NCI-H1694 (cell line): ENCODE data around the gene FFAR4.
A peak's percentile ranks its signal among the peaks of the same experiment; 100 is the strongest.

Experiments
- DNase-seq: peaks from one replicate; lab custom pipeline; 2025; lab: John Stamatoyannopoulos, UW

The FFAR4 gene

DNA sequence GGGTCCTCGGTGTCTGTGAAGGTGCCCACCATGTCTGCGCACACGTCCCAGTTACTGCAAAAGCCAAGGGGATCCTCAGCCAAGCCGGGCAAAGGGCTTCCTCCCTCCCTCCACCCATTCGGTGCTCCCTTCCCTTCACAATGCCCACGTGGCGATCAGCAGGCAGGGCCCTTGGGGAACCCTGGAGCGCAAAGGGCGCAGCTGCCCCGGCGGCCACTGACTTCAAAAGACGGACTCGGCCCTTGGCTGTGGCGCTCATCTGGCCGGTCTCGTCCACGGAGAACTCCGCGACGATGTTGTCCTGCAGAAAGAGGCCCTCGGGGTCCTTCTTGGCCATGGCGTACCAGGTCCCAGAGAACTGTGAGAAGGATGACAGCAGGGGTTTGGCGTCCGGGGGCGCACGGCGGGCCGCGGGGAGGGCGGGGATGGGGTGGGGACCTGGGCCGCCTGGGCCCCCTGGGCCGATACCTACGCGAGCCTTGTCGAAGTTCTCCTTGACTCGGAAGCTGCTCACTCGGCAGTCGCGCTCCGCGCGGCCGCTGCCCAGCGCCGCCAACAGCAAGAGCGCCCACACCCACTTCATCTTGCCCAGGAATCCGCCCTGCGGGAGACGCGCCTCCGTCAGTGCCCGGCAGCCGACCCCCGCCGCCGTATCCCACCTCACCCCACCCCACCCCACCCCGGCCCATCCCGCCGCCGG lies 34.1 kb downstream of the FFAR4 start:
- no peak for DNase-seq

DNA sequence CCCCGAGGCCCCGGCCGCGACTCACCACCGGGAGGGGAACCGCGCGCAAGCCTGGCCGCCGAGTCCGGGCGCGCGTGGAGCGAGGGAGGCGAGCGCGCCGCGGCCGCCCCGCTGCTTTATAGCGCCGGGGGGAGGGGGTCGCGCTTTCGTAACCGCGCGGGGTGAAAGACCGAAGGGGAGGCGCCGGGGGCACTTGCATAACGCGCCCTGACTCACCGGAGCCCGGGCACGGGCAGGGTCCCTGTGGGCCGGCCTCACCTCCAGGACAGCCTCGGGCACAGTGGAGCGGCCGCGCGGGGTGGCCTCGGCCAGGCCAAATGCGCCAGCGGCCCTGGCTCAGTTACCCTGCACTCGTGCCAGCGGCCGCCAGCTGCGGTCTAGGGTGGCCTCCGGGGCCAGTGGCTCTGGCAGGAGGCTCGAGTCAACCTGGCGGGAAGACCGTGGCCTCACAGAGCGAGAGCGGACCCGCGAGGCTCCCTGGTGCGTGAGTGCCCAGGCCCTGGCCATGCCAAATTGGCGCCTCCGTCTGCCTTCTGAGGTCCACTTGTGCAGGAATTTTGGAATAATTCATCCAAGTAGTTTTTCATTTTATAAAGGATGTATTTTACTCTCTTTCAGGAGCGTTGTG lies 34.8 kb downstream of the FFAR4 start, which contains the start of gene RBP4:
Gene RBP4, minus strand, starts transcription at position 90 of the 628 bp plus-strand sequence. CDS start 207 bp downstream, outside the sequence.
- DNase-seq, result no peak

DNA sequence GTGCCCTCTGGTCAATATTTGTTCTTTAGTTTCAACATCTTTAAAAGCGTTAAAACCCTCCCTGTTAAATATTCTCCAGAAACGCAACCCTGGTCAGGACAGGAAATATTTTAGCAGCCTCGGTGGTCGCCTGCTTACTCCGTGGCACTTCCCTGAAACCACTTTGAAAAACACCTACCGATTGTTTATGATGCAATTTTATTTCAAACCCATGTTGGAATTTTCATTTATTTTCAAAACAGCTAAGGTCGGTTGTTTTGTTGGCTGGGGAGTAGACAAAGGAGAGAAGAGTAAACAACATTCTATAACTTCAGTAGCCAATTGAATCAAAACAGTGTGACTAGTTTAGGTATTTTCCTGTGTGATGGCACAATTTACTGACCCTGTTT lies 35.3 kb downstream of the FFAR4 start:
- DNase-seq, result no peak

DNA sequence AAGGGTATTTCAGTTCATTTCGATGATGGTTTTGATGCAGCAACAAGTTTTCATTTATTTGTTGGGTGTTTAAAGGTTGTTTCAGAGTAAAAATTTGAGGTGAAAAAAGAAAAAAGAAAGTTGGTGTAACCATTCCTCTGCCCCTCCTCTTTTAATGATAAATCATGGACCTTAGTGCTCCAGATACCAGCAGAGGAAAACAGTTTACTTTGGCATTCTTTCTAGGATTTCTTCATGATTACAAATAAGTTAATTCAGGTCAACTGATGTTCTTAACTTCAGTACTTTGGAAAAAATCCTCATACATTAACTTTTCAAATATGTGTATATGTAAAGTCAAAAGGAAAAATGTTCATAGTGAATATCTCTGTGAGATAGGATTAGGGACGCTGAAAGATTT lies 36.6 kb downstream of the FFAR4 start:
- no peak for DNase-seq

DNA sequence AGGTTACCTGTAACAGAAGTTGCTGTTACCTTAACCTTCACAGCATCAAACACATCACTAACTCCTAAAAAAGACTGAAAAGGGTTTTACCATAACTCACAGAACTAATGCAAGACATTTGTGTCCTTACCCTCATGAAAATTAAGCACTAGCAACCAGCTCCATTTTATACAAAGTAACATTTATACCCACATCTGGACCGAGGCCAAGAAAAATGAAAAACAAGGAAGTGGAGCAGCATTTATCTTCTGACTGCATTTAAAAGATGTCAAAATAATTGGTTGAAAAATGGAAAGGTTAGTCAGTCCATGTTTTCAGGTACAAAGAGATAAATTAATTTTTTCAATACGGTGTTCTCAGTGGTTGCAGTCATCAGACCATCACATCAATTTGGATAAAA lies 37.7 kb downstream of the FFAR4 start:
- no peak for DNase-seq

DNA sequence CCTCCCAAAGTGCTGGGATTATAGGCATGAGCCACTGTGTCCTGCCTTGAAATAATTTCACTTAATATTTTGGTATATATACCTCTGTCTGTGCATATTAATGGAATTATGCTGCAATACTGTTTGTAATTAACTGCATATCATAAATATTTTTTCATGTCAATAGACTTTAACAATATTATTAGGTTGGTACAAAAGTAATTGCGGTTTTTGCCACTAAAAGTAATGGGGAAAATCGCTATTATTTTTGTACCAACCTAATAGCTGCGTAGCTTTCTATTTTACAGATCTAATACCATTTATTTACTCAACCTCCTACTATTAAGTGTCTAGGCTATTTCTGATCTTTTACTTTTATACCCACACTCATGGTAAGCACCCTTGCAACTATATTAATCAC lies 42.0 kb downstream of the FFAR4 start:
- DNase-seq, result no peak

DNA sequence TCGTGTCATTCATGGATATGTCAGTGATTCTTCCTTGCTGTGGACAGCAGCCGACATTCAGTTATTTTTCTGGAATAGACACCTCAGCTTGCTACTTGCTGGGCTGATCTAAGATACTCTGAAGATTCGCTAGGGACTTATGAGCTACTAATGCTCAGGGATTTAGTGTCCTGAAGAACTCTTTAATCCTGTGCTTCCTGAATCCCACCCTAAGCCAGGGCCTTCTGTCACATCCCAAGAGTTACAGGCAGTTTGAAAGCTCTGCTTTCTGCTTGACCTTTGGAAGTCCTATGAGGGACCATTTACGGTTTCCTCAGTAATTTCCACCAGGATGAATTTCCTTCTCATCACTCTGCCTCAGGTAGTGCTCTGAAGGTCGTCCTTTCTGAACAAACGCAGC lies 45.8 kb downstream of the FFAR4 start, which contains the start of gene PDE6C:
Gene PDE6C, plus strand, starts transcription at position 227 of the 400 bp plus-strand sequence. CDS start 189 bp downstream, outside the sequence.
- DNase-seq, result no peak

DNA sequence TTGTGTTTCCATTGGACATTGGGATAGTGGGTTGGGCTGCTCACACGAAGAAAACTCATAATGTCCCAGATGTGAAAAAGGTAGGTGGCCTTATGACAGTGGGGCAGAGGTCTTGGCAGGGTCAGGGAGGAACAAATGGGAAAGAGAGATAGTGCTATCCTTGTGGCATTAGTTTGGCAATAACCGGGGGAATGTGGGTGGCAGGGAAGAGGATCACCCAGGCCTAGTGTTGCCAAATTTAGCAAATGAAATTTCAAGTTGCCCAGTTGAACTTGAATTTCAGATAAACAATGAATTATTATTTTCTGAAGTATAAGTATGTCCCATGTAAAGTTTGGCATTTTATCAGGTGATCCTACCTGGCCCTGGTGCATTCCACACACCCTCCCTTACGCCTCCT lies 46.7 kb downstream of the FFAR4 start:
- no peak for DNase-seq

DNA sequence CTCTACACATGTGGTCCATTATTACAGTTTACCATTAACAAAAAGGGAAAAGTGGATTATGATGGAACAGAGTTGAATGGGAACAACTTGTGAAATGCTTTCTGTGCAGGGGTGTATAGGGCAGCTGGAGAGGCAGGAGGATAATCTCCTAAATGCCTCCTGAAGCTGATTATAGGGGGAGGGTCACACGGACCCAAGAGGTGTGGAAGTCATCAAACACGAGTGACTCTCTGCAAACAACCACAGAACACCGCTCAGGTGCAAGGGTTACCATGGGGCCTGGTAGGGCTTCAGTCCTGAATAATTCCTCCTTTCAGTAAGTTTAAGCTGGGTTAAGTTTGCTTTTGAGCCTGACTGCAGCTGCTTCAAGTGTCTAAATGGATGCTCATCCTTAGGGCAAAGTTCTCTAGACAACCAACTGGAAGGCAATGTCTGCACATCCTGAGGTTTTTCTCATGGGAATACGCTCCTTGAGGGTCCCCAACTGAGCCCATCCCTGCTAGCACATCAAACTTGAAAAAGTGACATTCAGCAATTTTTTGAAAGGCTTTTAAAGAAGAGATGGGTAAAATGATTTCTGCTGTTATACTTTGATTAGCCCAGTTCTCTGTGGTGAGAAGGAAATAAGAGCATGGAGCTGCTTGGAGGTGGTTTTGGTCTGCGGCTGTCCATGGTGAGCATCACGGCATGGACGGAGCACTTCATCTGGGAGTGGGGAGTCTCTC lies 47.8 kb downstream of the FFAR4 start:
- no peak for DNase-seq

DNA sequence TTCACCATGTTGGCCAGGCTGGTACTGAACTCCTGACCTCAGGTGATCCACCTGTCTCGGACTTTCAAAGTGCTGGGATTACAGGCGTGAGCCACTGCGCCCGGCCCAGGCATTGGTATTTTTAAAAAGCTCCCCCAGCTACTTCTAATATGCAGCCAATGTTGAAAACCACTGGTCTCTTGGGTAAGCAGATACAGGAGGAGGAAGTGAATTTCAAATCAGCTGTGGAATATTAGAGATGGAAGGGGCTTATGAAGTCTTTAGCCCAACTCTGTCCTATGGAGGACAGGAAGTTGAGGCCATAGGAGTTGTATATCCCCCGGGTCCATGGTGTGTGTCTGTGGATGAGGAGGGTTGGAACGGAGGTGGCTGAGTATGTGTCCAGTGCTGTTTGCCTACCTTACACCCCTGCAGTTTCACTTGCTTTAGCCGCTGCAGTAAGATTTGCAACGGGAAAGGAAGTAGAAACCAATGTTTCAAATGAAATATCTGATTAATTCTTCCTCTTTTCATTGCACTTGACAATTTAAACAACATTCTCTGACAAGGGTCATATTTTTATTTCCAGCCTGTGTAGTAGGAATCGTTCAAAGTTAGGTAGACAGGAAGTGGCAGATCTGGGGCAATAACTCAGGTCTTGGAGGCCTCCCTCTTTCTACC lies 49.2 kb downstream of the FFAR4 start:
- DNase-seq, result no peak

DNA sequence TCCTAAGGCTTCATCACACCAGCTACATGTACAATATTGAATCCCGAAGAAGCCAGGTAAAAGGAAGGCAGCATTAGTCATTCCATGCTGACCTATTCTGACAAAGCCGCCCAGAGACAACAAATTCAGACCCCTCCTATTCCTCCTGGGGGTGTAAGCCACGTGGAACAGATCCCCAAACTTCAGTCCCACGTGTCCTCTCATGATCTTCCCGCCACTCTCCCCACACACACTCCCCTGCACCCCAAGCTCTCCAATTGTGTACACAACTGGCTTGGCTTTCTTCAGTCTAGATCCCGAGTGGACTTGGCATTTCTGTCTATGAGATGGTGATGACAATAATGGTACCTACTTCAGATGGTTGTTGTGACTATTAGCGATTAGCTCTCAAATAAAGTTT lies 54.5 kb downstream of the FFAR4 start:
- no peak for DNase-seq

DNA sequence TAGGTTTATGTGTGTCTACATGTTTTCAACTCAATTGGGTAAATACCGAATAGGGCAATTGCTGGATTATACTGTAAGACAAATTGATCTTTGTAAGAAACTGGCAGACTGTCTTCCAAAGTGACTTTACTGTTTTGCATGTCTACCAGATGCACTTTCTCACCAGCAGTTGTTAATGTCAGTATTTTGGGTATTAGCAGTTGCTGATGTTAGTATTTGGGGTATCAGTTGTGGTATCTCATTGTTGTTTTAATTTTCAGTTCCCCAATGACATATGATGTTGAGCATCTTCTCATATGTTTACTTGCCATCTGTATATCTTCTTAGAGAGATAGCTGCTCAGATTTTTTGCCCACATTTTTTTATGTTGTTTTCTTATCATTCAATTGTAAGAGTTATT lies 56.5 kb downstream of the FFAR4 start:
- no peak for DNase-seq

DNA sequence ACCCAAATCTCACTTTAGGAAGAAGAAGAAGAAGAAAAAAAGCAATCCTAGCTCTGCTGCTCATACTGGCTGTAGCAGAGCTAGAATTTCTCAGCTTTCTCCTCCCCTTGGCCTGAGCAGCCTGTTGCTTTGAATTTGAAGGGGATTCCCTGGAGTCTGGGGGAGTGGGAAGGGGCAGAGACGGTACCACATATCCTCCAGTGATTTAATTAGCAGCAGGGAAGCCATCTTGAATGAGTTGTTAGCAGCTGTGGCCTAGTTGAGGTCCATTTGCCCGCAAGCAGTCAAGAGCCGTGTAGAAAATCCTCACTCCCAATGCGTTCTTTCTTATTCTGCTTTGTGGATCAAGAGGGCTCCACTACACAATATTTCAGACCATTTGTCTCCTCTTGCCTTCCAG lies 62.4 kb downstream of the FFAR4 start:
- DNase-seq, result no peak

DNA sequence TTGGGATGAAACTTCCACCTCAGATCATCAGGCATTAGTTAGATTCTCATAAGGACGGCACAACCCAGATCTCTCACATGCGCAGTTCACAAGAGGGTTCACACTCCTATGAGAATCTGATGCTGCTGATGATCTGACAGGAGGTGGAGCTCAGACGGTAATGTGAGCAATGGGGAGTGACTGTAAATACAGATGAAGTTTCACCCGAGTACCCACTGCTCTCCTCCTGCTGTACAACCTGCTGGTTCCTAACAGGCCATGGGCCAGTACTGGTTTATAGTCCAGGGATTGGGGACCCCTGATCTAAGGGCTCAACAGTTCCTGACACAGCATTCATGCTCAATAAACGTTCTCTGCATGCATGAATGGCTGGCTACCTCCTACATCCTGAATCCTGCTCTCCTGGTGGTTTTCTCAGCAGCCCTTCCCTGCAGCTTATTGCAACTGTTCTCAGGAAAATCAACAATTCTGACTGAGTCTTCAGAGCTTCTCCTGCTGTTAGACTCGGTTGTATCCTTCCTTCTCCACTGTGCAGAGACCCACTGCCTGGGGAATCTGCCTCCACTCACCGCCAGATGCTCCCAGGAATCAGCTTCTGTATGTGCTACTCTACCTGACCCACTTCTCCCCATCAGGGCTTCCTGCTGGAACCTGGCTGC lies 63.3 kb downstream of the FFAR4 start:
- peak; percentile 21 for DNase-seq

DNA sequence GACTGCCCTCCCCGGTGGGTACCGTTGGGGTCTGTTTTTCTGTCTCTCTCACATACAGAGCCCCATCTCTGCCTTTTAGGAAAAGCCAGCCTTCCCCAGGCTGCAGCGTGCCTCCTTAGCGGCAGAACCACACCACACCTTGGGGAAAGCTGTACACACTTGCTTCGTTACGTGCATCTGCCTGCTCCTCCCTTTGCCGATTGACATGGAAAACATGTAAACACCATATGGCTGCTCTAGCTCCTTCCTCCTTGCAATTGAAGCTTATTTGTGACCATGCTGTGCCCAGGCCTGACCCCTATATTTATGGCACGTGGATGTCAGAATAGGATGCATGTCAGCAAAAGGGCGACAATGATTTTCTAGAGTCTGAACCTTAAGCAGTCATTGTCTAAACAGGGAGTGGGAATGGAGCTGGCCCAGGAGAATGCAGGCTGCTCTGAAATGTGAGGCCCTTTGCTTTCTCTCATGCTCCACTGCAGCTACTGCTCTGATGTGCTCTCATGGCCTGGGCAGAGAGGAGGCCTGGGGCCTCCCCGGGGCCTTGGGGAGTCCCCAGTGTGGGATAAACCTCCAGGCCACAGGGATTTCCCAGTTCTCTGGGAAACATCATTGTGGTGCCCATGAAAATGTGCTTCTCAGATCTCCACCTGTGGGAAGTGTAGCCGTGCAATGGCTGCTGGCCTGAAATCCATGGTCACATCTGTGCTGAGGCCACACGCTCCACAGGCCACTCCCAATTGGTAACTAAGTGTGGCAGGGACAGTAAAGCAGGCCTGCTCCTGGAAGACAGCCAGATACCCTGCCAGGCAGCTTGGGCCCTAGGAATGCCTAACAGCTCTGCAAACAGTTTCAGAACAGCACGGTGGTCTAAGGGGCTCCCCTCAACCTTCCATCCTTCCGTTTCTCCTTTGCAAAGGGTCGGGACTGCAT lies 64.4 kb downstream of the FFAR4 start:
- peak; percentile 24 for DNase-seq
